ENCODE measurements around the gene ITCH. TPM values are rescaled to one million over a fixed set of nuclear protein-coding genes. Genes with fewer than 3 reads are reported as not detected.

The ITCH gene
- total and polyA plus RNA-seq, 2 of the 8 experiments (the other 6 are each of a cell fraction or from before 2014, with no cell fraction given): 3.9 to 45.2 TPM

DNA sequence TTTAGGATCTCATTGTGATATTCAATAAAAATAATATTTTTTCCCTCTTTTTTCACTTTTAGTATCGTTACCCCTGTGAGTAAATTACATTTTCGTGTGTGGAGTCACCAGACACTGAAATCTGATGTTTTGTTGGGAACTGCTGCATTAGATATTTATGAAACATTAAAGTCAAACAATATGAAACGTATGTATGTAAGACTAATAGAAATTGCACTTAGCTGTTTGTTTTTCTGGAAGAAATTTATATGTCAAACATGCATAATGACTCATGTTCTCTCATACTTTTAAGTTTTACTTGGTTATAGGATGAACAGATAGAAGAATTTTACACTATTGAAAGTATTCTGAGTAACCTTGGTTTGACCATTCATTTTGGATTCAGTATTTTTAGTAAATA, 49.4 kb downstream of the ITCH start:
- H3K4ac ChIP-seq (replicated peaks; ENCODE audit: insufficient read length, low read depth, low read length): no peak overlapping the region
- H4K91ac ChIP-seq (replicated peaks; ENCODE audit: insufficient read length, low read length): no peak overlapping the region
- H3K23me2 ChIP-seq (ENCODE audit: low read depth, low read length): no peaks in the 10 kb centered on the region
- H3K36me3 ChIP-seq (ENCODE audit: control insufficient read depth in 2 of 4, insufficient read depth in 4 of 4, low read length in 3 of 4): peaks cover 4 to 53% (median 18%) of the 10 kb centered on the region in 4 experiments
- 95% methylated on average over 3 of the region's 3 CpGs; no CpG with 5 or more reads in 1 of the 2 experiments for WGBS, 2 experiments (ENCODE audit: extremely low coverage in 1 of 2, insufficient coverage in 1 of 2, insufficient read length in 1 of 2, insufficient replicate concordance in 2 of 2, low coverage in 1 of 2, low lambda C conversion rate in 2 of 2, missing lambda C conversion rate in 1 of 2)
- H2BK12ac ChIP-seq (ENCODE audit: low read depth, low read length): no peak overlapping the region
- no peak overlapping the region for H3K23ac ChIP-seq (ENCODE audit: insufficient read length)
- no peaks in the 10 kb centered on the region for H3K79me1 ChIP-seq (ENCODE audit: low read depth, low read length)
- no peak overlapping the region for H3K9ac ChIP-seq (replicated peaks in 1 of 4; ENCODE audit: extremely low read depth in 1 of 4, low read depth in 3 of 4, low read length in 3 of 4)
- no peak for DNase-seq (ENCODE audit: low read depth in 1 of 2, low spot score in 2 of 2)
- H4K20me1 ChIP-seq (replicated peaks in 1 of 2; ENCODE audit: control insufficient read depth in 1 of 2, insufficient read depth in 2 of 2, low read length in 2 of 2): peaks cover 2 to 3% of the 10 kb centered on the region in 2 experiments
- CTCF ChIA-PET (ENCODE audit: partially characterized antibody): interaction anchor here (5.0 kb wide), 1 partner anchor 99 kb away, joined by 21 read pairs; no protein-coding TSS in a partner anchor
- no peak overlapping the region for H2AFZ ChIP-seq (ENCODE audit: low read length)
- no peak overlapping the region for H2BK20ac ChIP-seq (ENCODE audit: low read length)
- H3K4me1 ChIP-seq (replicated peaks in 1 of 4; ENCODE audit: control insufficient read depth in 3 of 4, insufficient read depth in 4 of 4, low read length in 3 of 4): no peaks in the 10 kb centered on the region
- peaks cover 0 to 2% of the 10 kb centered on the region in 2 experiments; a peak in 1 of 4 replicates for H3K79me2 ChIP-seq (ENCODE audit: control insufficient read depth in 1 of 2, insufficient read depth in 2 of 2, low read length in 2 of 2)
- H3K9me3 ChIP-seq (ENCODE audit: insufficient read depth in 2 of 2, low read depth in 1 of 2, low read length in 1 of 2): no peaks in the 10 kb centered on the region
- H3K4me3 ChIP-seq (ENCODE audit: extremely low read depth in 1 of 4, insufficient read depth in 2 of 4, low read depth in 3 of 4, low read length in 4 of 4): no peak overlapping the region
- H2BK5ac ChIP-seq (ENCODE audit: low read depth, low read length): no peak overlapping the region
- no peak overlapping the region for H2BK15ac ChIP-seq (ENCODE audit: low read length)
- H4K5ac ChIP-seq (ENCODE audit: insufficient read length, low read depth, low read length): no peak overlapping the region
- no peak overlapping the region for H3K18ac ChIP-seq (ENCODE audit: extremely low read depth, low read length)
- no peaks in the 10 kb centered on the region for H3K27me3 ChIP-seq (replicated peaks in 1 of 4; ENCODE audit: control insufficient read depth in 3 of 4, extremely low read depth in 1 of 4, insufficient read depth in 3 of 4, low read length in 3 of 4)
- FAIRE-seq: no peak
- H4K8ac ChIP-seq (ENCODE audit: extremely low read depth, insufficient read depth, low read length): no peak overlapping the region
- no peak overlapping the region for H3K4me2 ChIP-seq (ENCODE audit: insufficient read depth in 1 of 2, low read depth in 2 of 2, low read length in 2 of 2)
- no peak overlapping the region for H3K14ac ChIP-seq (ENCODE audit: insufficient read length)
- H2BK120ac ChIP-seq (replicated peaks; ENCODE audit: low read depth, low read length): no peak overlapping the region
- no peak overlapping the region for H3K56ac ChIP-seq (replicated peaks; ENCODE audit: insufficient read length, low read depth, low read length)
- H3K27ac ChIP-seq (ENCODE audit: low read depth, low read length): no peak overlapping the region
- no peak overlapping the region for H2AK5ac ChIP-seq (ENCODE audit: low read depth, low read length)
- POLR2A ChIA-PET (ENCODE audit: partially characterized antibody): no interaction called here
- TF ChIP-seq HDAC6 (IDR thresholded peaks at IDR 0.05; ENCODE audit: low read depth, low read length) (no peak), TCF12 (IDR thresholded peaks at IDR 0.05; ENCODE audit: low read depth, low read length) (no peak), POU5F1 (IDR thresholded peaks at IDR 0.05; ENCODE audit: low read depth, low read length) (no peak), NRF1 (IDR thresholded peaks at IDR 0.05; ENCODE audit: low read depth, low read length) (no peak), KDM5A (IDR thresholded peaks at IDR 0.05; ENCODE audit: low read length) (no peak), TEAD4 (IDR thresholded peaks at IDR 0.05; ENCODE audit: low read depth, low read length) (no peak), SRF (IDR thresholded peaks at IDR 0.05; ENCODE audit: low read depth, low read length) (no peak), RXRA (IDR thresholded peaks at IDR 0.05; ENCODE audit: insufficient read depth, low read depth, low read length) (no peak), SP2 (IDR thresholded peaks at IDR 0.05; ENCODE audit: low read length) (no peak), CTBP2 (IDR thresholded peaks at IDR 0.05; ENCODE audit: borderline replicate concordance, insufficient read depth, insufficient read length, low read length) (no peak), EP300 (IDR thresholded peaks at IDR 0.05; ENCODE audit: borderline replicate concordance in 1 of 2, low read depth in 2 of 2, low read length in 2 of 2) (no peak), POLR2AphosphoS5 (IDR thresholded peaks at IDR 0.05; ENCODE audit: low read depth, low read length) (no peak), CHD1 (IDR thresholded peaks at IDR 0.05; ENCODE audit: low read depth, low read length) (no peak), SIRT6 (IDR thresholded peaks at IDR 0.05; ENCODE audit: low read length) (no peak), MAX (IDR thresholded peaks at IDR 0.05) (no peak)
